Measurements from ENCODE around the gene PTPRM.

Gene PTPRM

GRCh38 chr18:8121942-8122480, 554.9 kb downstream of the PTPRM start:
- no peak for DNase-seq (ENCODE audit: low read depth)

GRCh38 chr18:8124232-8125146, 557.4 kb downstream of the PTPRM start:
- no peak for DNase-seq (ENCODE audit: low read depth)

- no peak for DNase-seq (ENCODE audit: low read depth)
Observed at GRCh38 chr18:8130096-8130495, 563.0 kb downstream of the PTPRM start.

GRCh38 chr18:8133032-8133431, 565.9 kb downstream of the PTPRM start:
- DNase-seq (ENCODE audit: low read depth) = no peak

GRCh38 chr18:8133888-8134287, 566.8 kb downstream of the PTPRM start:
- no peak for DNase-seq (ENCODE audit: low read depth)

GRCh38 chr18:8139127-8139527, 572.0 kb downstream of the PTPRM start:
- DNase-seq (ENCODE audit: low read depth) = no peak

- no peak for DNase-seq (ENCODE audit: low read depth)
Observed at GRCh38 chr18:8139891-8140406, 572.8 kb downstream of the PTPRM start.

GRCh38 chr18:8140841-8141501, 573.9 kb downstream of the PTPRM start:
- DNase-seq (ENCODE audit: low read depth) = no peak

- no peak for DNase-seq (ENCODE audit: low read depth)
Observed at GRCh38 chr18:8142131-8142711, 575.1 kb downstream of the PTPRM start.

- no peak for DNase-seq (ENCODE audit: low read depth)
Observed at GRCh38 chr18:8142932-8143331, 575.8 kb downstream of the PTPRM start.

GRCh38 chr18:8151181-8151580, 584.1 kb downstream of the PTPRM start:
- no peak for DNase-seq (ENCODE audit: low read depth)

- no peak for DNase-seq (ENCODE audit: low read depth)
Observed at GRCh38 chr18:8153887-8154583, 586.9 kb downstream of the PTPRM start.

GRCh38 chr18:8162802-8163201, 595.7 kb downstream of the PTPRM start:
- no peak for DNase-seq (ENCODE audit: low read depth)

GRCh38 chr18:8163286-8163959, 596.3 kb downstream of the PTPRM start:
- DNase-seq (ENCODE audit: low read depth) = no peak

GRCh38 chr18:8165095-8165494, 598.0 kb downstream of the PTPRM start:
- DNase-seq (ENCODE audit: low read depth) = no peak

GRCh38 chr18:8167026-8167425, 599.9 kb downstream of the PTPRM start:
- no peak for DNase-seq (ENCODE audit: low read depth)

- no peak for DNase-seq (ENCODE audit: low read depth)
Observed at GRCh38 chr18:8167673-8168072, 600.6 kb downstream of the PTPRM start.

- no peak for DNase-seq (ENCODE audit: low read depth)
Observed at GRCh38 chr18:8169722-8170121, 602.6 kb downstream of the PTPRM start.

GRCh38 chr18:8174771-8175170, 607.7 kb downstream of the PTPRM start:
- DNase-seq (ENCODE audit: low read depth) = no peak

GRCh38 chr18:8175501-8176061, 608.5 kb downstream of the PTPRM start:
- DNase-seq (ENCODE audit: low read depth) = no peak

- DNase-seq (ENCODE audit: low read depth) = no peak
Observed at GRCh38 chr18:8176109-8176508, 609.0 kb downstream of the PTPRM start.

Data from activated T-helper 9 cell treated with anti-CD3 and anti-CD28 coated beads, Interleukin-2, amount 50 U/mL, for 16 hours (primary cell).